ENCODE data around the gene SLC38A1. TPM values are rescaled to one million over a fixed set of nuclear protein-coding genes. Genes with fewer than 3 reads are reported as not detected.

Gene SLC38A1
- total RNA-seq, 1 experiment from 2014 or later: 155 TPM

GRCh38 chr12:46271863-46272262 is 3.0 kb upstream of the SLC38A1 start:
- no TSS peak for BruUV-seq (replicated peaks)
- Histone ChIP-seq H2AFZ (ENCODE audit: low read depth, low read length, poor library complexity, severe bottlenecking) (no peak overlapping the region), H3K27ac (ENCODE audit: low read depth, low read length) (no peak overlapping the region), H4K20me1 (ENCODE audit: insufficient read depth) (no peaks in the 10 kb centered on the region), H3K4me1 (ENCODE audit: control insufficient read depth in 1 of 2, insufficient read depth in 2 of 2, low read length in 2 of 2) (peaks cover 5 to 18% of the 10 kb centered on the region in 2 experiments; a peak in 3 of 4 replicates), H3K9me3 (ENCODE audit: control insufficient read depth in 1 of 2, insufficient read depth in 1 of 2, low read depth in 1 of 2, low read length in 2 of 2) (no peaks in the 10 kb centered on the region), H3K9ac (ENCODE audit: low read length) (no peak overlapping the region), H3K9me2 (ENCODE audit: insufficient read depth) (no peaks in the 10 kb centered on the region), H3K27me3 (ENCODE audit: insufficient read depth, low read length) (no peaks in the 10 kb centered on the region), H3K36me3 (ENCODE audit: control insufficient read depth in 1 of 2, insufficient read depth in 2 of 2, low read length in 2 of 2) (no peaks in the 10 kb centered on the region; a peak in 1 of 4 replicates), H3K4me2 (ENCODE audit: low read length) (no peak overlapping the region), H3K4me3 (replicated peaks in 1 of 2; ENCODE audit: low read depth in 1 of 2, low read length in 2 of 2) (no peak overlapping the region), H3K79me2 (ENCODE audit: insufficient read depth, low read length) (peaks cover 20% of the 10 kb centered on the region)
- TF ChIP-seq ZFX (IDR thresholded peaks at IDR 0.05) (no peak), REST (IDR thresholded peaks at IDR 0.05; ENCODE audit: low read depth) (no peak), ELF1 (IDR thresholded peaks at IDR 0.05; ENCODE audit: borderline replicate concordance, low read depth) (no peak), SRF (IDR thresholded peaks at IDR 0.05; ENCODE audit: low read depth) (no peak), EZH2phosphoT487 (IDR thresholded peaks at IDR 0.05; ENCODE audit: borderline replicate concordance) (no peak), ZNF274 (IDR thresholded peaks at IDR 0.05; ENCODE audit: low read depth, low read length) (no peak), YY1 (IDR thresholded peaks at IDR 0.05; ENCODE audit: extremely low read depth, insufficient replicate concordance, low read depth, low read length) (no peak), EGR1 (IDR thresholded peaks at IDR 0.05; ENCODE audit: low read depth) (no peak), JUND (IDR thresholded peaks at IDR 0.05) (no peak), EZH2 (IDR thresholded peaks at IDR 0.05) (no peak), POLR2A (IDR thresholded peaks at IDR 0.05; ENCODE audit: borderline replicate concordance, extremely low read depth, insufficient read depth, insufficient read length) (no peak), POLR2AphosphoS5 (IDR thresholded peaks at IDR 0.05; ENCODE audit: low read depth, low read length) (no peak), ATF3 (IDR thresholded peaks at IDR 0.05) (no peak), TCF7L2 (IDR thresholded peaks at IDR 0.05; ENCODE audit: borderline replicate concordance, extremely low read depth, insufficient read depth, insufficient read length) (no peak), SP1 (IDR thresholded peaks at IDR 0.05; ENCODE audit: low read depth) (no peak), SIN3A (IDR thresholded peaks at IDR 0.05; ENCODE audit: low read depth) (no peak), CEBPB (IDR thresholded peaks at IDR 0.05; ENCODE audit: low read depth) (no peak), CBX3 (IDR thresholded peaks at IDR 0.05; ENCODE audit: low read depth) (no peak), RAD21 (IDR thresholded peaks at IDR 0.05; ENCODE audit: low read depth) (no peak), FOSL1 (IDR thresholded peaks at IDR 0.05; ENCODE audit: low read depth) (no peak)
- RAD21 ChIA-PET (ENCODE audit: low non-redundant PET in 1 of 2, low total read pairs in 2 of 2, uncharacterized antibody in 2 of 2, unreplicated experiment in 2 of 2): no interaction called here
- POLR2A ChIA-PET: no interaction called here
- ATAC-seq (no peak), DNase-seq (ENCODE audit: low read depth, low spot score) (no peak)
- intact Hi-C loops (cut with micrococcal nuclease): no loop called here
- CTCF ChIA-PET: interaction anchor here (0.6 kb wide), 2 partner anchors 48 to 147 kb away, joined by 3 read pairs; no protein-coding TSS in a partner anchor

Data from HCT116 (cell line).